ENCODE measurements around the gene CDR2L.

The CDR2L gene

GRCh38 chr17:74970395-74970794 lies 17.0 kb upstream of the CDR2L start:
- H3K36me3 Mint-ChIP-seq (ENCODE audit: low read depth): no peaks in the 10 kb centered on the region
- no peak for DNase-seq
- H3K27ac Mint-ChIP-seq: no peak overlapping the region
- no peaks in the 10 kb centered on the region for H3K9me3 Mint-ChIP-seq
- peaks cover 78% of the 10 kb centered on the region for H3K27me3 Mint-ChIP-seq (ENCODE audit: low read depth, poor library complexity)
- no peak for TF ChIP-seq CTCF (IDR thresholded peaks at IDR 0.05)
- peak overlapping the region; percentile 60 for H3K4me3 Mint-ChIP-seq
- peaks cover 6% of the 10 kb centered on the region for H3K4me1 Mint-ChIP-seq

GRCh38 chr17:74971069-74971841 lies 16.2 kb upstream of the CDR2L start:
- Mint-ChIP-seq H3K4me1 (peaks cover 6% of the 10 kb centered on the region), H3K27ac (no peak overlapping the region), H3K4me3 (peak overlapping the region; percentile 69), H3K9me3 (no peaks in the 10 kb centered on the region), H3K27me3 (ENCODE audit: low read depth, poor library complexity) (peaks cover 83% of the 10 kb centered on the region), H3K36me3 (ENCODE audit: low read depth) (no peaks in the 10 kb centered on the region)
- no peak for DNase-seq
- no peak for TF ChIP-seq CTCF (IDR thresholded peaks at IDR 0.05)

- Mint-ChIP-seq H3K4me3 (peak overlapping the region; percentile 69), H3K27ac (no peak overlapping the region), H3K36me3 (ENCODE audit: low read depth) (no peaks in the 10 kb centered on the region), H3K27me3 (ENCODE audit: low read depth, poor library complexity) (peaks cover 83% of the 10 kb centered on the region), H3K4me1 (peaks cover 6% of the 10 kb centered on the region), H3K9me3 (no peaks in the 10 kb centered on the region)
- TF ChIP-seq CTCF (IDR thresholded peaks at IDR 0.05): no peak
- DNase-seq: no peak
These were observed 15.7 kb upstream of the CDR2L start for GRCh38 chr17:74971842-74972106.

- H3K4me3 Mint-ChIP-seq: peak within 1 kb of the TSS; percentile 84
- TF ChIP-seq CTCF (IDR thresholded peaks at IDR 0.05): no peak
- H3K27me3 Mint-ChIP-seq (ENCODE audit: low read depth, poor library complexity): peaks cover 85% of the 10 kb centered on the region
- H3K4me1 Mint-ChIP-seq: peaks cover 6% of the 10 kb centered on the region
- DNase-seq: peak; percentile 89
- no peaks in the 10 kb centered on the region for H3K9me3 Mint-ChIP-seq
- no peak within 1 kb of the TSS for H3K27ac Mint-ChIP-seq
- H3K36me3 Mint-ChIP-seq (ENCODE audit: low read depth): no peaks in the 10 kb centered on the region
These were observed 15.1 kb upstream of the CDR2L start, which contains the start of gene HID1 for GRCh38 chr17:74972107-74972972. Gene HID1, minus strand, starts transcription at chr17:74972759. Its CDS starts 103 bp downstream, at chr17:74972656.

- Mint-ChIP-seq H3K4me3 (peak overlapping the region; percentile 84), H3K36me3 (ENCODE audit: low read depth) (no peaks in the 10 kb centered on the region), H3K27ac (no peak overlapping the region), H3K4me1 (peaks cover 6% of the 10 kb centered on the region), H3K9me3 (no peaks in the 10 kb centered on the region), H3K27me3 (ENCODE audit: low read depth, poor library complexity) (peaks cover 90% of the 10 kb centered on the region)
- TF ChIP-seq CTCF (IDR thresholded peaks at IDR 0.05): no peak
- DNase-seq: no peak
These were observed 14.5 kb upstream of the CDR2L start for GRCh38 chr17:74972973-74973328.
